Coronary artery (tissue), 2 donors: ENCODE data around the gene BCL2L11.

ENCODE experiments used
- DNase-seq: peaks from one replicate; pipeline ENCODE4 v3.0.0-alpha.2; 2017; ENCODE audit warnings: low spot score
- H3K27ac ChIP-seq, 2 donors: fragments of 200-600 bp; sonication (generic); one replicate each; pipeline ENCODE4 v1.5.1; 2016 to 2019
- H3K4me3 ChIP-seq: fragments of 200-600 bp; sonication (generic); 2 replicates; pipeline ENCODE4 v1.5.1; 2016; ENCODE audit warnings: mild to moderate bottlenecking, moderate library complexity
- TF ChIP-seq, protein P1 (sequence below): fragments of 200-600 bp; sonication (generic); IDR thresholded peaks from one replicate; pipeline ENCODE4 v1.5.1; 2019; ENCODE audit warnings: antibody characterized with exemption

The BCL2L11 gene

DNA sequence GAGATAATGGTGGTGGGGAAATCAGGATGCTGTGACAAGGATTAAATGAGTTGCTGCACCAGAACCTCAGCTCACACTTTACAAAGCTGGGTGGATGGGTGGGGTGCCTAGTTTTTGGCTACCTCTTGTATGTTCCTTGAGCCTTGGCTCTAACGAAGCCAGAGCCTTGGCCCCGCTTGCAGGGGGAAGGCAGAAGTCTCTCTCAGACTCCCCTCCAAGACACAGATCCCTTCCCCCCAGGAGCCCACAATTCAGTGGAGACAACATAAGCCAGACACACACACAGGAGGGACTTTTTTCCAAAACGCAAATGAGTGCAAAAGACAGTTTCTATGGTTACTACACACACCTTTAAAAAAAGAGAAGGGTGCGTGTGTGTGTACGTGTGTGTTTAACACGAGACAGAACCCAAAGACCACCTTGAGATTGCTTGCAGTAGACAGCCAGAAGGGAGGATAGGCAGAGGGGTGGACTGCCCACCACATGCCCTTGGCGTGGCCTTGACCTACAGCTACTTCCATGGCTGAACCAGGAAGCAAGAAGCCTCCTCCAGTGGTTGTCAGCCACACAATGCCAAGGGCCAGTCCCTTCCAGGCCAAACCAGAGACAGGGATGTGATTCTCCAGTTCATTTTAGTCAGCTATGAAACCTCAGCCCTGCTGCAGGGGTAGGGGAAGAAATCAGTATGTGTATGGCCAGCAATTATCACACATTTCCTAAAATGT lies 70.3 kb downstream of the BCL2L11 start:
- no peak overlapping the region for H3K4me3 ChIP-seq
- TF ChIP-seq, protein P1, sequence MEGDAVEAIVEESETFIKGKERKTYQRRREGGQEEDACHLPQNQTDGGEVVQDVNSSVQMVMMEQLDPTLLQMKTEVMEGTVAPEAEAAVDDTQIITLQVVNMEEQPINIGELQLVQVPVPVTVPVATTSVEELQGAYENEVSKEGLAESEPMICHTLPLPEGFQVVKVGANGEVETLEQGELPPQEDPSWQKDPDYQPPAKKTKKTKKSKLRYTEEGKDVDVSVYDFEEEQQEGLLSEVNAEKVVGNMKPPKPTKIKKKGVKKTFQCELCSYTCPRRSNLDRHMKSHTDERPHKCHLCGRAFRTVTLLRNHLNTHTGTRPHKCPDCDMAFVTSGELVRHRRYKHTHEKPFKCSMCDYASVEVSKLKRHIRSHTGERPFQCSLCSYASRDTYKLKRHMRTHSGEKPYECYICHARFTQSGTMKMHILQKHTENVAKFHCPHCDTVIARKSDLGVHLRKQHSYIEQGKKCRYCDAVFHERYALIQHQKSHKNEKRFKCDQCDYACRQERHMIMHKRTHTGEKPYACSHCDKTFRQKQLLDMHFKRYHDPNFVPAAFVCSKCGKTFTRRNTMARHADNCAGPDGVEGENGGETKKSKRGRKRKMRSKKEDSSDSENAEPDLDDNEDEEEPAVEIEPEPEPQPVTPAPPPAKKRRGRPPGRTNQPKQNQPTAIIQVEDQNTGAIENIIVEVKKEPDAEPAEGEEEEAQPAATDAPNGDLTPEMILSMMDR, result no peak
- no peak for DNase-seq
- no peak overlapping the region for H3K27ac ChIP-seq

GRCh38 chr2:111191877-111192276 lies 71.2 kb downstream of the BCL2L11 start:
- TF ChIP-seq, protein P1, result no peak
- no peak overlapping the region for H3K4me3 ChIP-seq
- DNase-seq, result no peak
- no peak overlapping the region for H3K27ac ChIP-seq

- DNase-seq, result no peak
- H3K27ac ChIP-seq, result no peak overlapping the region
- no peak overlapping the region for H3K4me3 ChIP-seq
- TF ChIP-seq, protein P1, result no peak
These were observed 72.2 kb downstream of the BCL2L11 start for GRCh38 chr2:111192776-111193368.

- no peak overlapping the region for H3K4me3 ChIP-seq
- no peak overlapping the region for H3K27ac ChIP-seq
- no peak for DNase-seq
- TF ChIP-seq, protein P1, result no peak
These were observed 74.3 kb downstream of the BCL2L11 start for GRCh38 chr2:111194835-111195621.

GRCh38 chr2:111196435-111196834 lies 75.7 kb downstream of the BCL2L11 start:
- DNase-seq, result no peak
- TF ChIP-seq, protein P1, result no peak
- H3K4me3 ChIP-seq, result no peak overlapping the region

GRCh38 chr2:111198701-111199100 lies 78.0 kb downstream of the BCL2L11 start:
- TF ChIP-seq, protein P1, result no peak
- no peak overlapping the region for H3K27ac ChIP-seq
- no peak for DNase-seq
- no peak overlapping the region for H3K4me3 ChIP-seq

More at GRCh38 chr2:111196435-111196834, 75.7 kb downstream of the BCL2L11 start:
- no peak overlapping the region for H3K27ac ChIP-seq
